Immature natural killer cell (primary cell): ENCODE data around the gene ANKRD36C. TPM values are rescaled to one million over a fixed set of nuclear protein-coding genes. Genes with fewer than 3 reads are reported as not detected.
"Not testable (repeated sequence)": the region's sequence is repeated elsewhere in the genome, so short reads cannot be mapped to it uniquely, and the experiment has no call there.

Source experiments
- DNase-seq, 3 donors: peaks; one replicate each; pipeline ENCODE4 v3.0.0; 2022; ENCODE audit warnings: mixed read lengths in 1 of 3
- H3K27ac Mint-ChIP-seq, 6 donors: one replicate each; pipeline ENCODE4 v1.8.0; 2020; ENCODE audit warnings: mixed read lengths in 6 of 6, mild to moderate bottlenecking in 5 of 6, inconsistent platforms in 4 of 6, moderate library complexity in 3 of 6
- H3K27me3 Mint-ChIP-seq, 3 donors: one replicate each; pipeline ENCODE4 v1.8.0; 2020 to 2021; ENCODE audit warnings: low read depth in 3 of 3, mild to moderate bottlenecking in 3 of 3, mixed read lengths in 3 of 3, moderate library complexity in 3 of 3, inconsistent platforms in 1 of 3
- H3K36me3 Mint-ChIP-seq, 3 donors: one replicate each; pipeline ENCODE4 v1.8.0; 2020; ENCODE audit warnings: mixed read lengths in 3 of 3, inconsistent platforms in 2 of 3, mild to moderate bottlenecking in 2 of 3
- H3K4me1 Mint-ChIP-seq, 2 donors: one replicate each; pipeline ENCODE4 v1.8.0; 2020; ENCODE audit warnings: inconsistent platforms in 2 of 2, mild to moderate bottlenecking in 2 of 2, mixed read lengths in 2 of 2, moderate library complexity in 1 of 2
- H3K4me3 Mint-ChIP-seq, 5 donors: one replicate each; pipeline ENCODE4 v1.8.0; 2020; ENCODE audit warnings: mild to moderate bottlenecking in 5 of 5, mixed read lengths in 5 of 5, inconsistent platforms in 3 of 5, moderate library complexity in 3 of 5
- H3K9me3 Mint-ChIP-seq, 6 donors: one replicate each; pipeline ENCODE4 v1.8.0; 2020; ENCODE audit warnings: mild to moderate bottlenecking in 6 of 6, mixed read lengths in 6 of 6, inconsistent platforms in 4 of 6, moderate library complexity in 3 of 6
- polyA plus RNA-seq, 3 donors: library from polyadenylated mRNA; unstranded; fragments of 300-500 nt; fragmentation: Illumina TruSeq; gene quantifications; one replicate each; pipeline ENCODE4 v1.2.3, GENCODE V29; 2021

Gene ANKRD36C
- polyA plus RNA-seq, 3 donors from 2014 or later: 14.2 to 26.0 TPM; not detected in 1

DNA sequence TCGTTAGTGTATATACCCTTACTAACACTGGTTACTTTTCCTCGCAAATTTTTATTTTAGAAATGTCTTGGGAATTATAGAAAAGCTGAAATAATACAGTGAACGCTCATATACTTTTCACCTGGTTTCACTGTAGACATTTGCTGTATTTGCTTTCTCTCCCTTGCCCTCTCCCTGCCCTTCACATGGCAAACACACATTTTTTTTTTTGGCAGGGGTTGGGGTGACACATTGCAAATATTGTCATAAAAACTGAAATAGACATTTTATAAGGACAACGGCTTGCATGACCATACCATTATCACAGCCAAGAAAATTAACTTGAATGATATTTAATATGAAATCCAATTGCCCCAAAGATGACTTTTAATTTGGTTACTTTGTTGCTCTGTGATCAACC is 24.7 kb upstream of the ANKRD36C start:
- DNase-seq, H3K4me3 Mint-ChIP-seq, H3K36me3 Mint-ChIP-seq, H3K27me3 Mint-ChIP-seq, H3K4me1 Mint-ChIP-seq, H3K9me3 Mint-ChIP-seq, H3K27ac Mint-ChIP-seq: not testable (repeated sequence)

DNA sequence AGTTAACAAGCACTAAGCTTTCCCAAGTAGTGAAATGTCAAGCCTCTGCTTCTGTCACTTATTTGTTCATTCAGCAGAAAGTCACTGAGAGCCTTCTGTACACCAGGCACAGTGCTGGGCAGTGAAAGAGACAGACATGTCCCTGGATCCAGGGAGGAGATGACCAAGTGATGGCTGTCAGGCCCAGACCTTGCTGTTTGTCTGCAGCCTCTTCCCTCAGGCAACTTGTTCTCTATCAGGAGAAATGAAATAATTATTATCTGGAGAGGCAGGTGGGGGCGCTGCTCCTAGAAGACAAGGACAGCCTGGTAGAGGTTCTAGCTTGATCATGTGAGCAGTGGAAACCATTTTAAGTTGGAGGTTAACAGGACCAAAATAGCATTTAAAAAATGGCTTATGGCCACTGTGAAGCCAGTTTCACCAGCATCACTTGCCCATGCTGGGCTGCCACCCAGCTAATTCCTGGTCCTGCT is 21.2 kb upstream of the ANKRD36C start:
- H3K4me1 Mint-ChIP-seq: peaks cover 10 to 12% of the 10 kb centered on the region in 2 donors
- H3K4me3 Mint-ChIP-seq, DNase-seq, H3K27me3 Mint-ChIP-seq, H3K36me3 Mint-ChIP-seq, H3K9me3 Mint-ChIP-seq: not testable (repeated sequence)
- peak overlapping the region in 1 of 6 donors; percentile 32 for H3K27ac Mint-ChIP-seq

DNA sequence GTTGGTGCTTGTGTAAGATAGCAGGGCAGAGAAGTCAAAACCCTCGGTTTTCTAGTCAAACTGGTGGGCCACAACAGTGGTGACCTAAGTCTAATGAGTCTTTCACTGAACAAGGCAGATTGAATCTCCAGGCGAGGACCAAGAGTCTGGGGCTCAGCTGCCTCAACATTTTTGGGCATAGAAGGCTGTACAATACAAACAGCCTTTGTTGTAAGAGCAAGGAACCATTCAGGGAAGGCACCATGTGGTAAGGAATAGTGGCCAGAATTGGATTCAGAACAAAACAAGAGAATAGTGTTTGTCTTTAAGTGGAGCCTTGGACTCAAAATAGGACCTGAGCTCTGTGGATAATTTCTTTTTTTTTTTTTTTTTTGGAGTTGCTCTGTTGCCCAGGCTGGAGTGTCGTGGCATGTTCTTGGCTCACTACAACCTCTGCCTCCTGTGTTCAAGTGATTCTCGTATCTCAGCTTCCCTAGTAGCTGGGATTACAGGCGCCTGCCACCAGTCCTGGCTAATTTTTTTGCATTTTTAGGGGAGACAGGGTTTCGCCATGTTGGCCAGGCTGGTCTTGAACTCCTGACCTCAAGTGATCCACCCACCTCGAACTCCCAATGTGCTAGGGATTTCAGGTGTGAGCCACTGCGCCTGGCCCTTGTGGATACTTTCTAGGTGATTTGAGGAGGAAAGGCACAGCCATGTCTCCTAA is 20.6 kb upstream of the ANKRD36C start:
- H3K36me3 Mint-ChIP-seq, H3K9me3 Mint-ChIP-seq, H3K27me3 Mint-ChIP-seq, DNase-seq: not testable (repeated sequence)
- Mint-ChIP-seq H3K4me1 (peaks cover 10 to 12% of the 10 kb centered on the region in 2 donors), H3K27ac (peak overlapping the region in 3 of 6 donors; percentile 22 to 65 (median 29)), H3K4me3 (peak overlapping the region in 2 of 5 donors; percentile 0 to 49)

DNA sequence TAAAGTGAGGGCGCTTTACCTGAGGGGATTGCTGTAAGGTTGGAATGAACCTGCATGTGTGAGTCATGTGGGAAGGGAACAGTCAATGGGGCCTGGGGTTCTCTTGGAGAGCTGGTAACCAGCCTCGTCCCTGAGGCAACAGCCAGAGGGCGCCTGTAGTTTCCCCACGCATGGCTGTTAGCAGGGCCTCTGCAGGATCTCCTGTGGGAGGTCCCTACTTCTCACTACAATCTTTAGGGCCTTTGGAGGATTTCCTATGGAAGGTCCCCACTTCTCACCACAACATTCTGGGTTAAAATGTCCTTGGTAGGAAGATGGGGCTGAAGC is 19.5 kb upstream of the ANKRD36C start:
- peak in 1 of 3 donors; percentile 13 for DNase-seq
- Mint-ChIP-seq H3K4me3 (peak overlapping the region; percentile 33 to 57 (median 52)), H3K4me1 (peaks cover 10 to 12% of the 10 kb centered on the region in 2 donors), H3K27ac (peak overlapping the region in 2 of 6 donors; percentile 22 to 68)
- H3K9me3 Mint-ChIP-seq, H3K36me3 Mint-ChIP-seq, H3K27me3 Mint-ChIP-seq: not testable (repeated sequence)

DNA sequence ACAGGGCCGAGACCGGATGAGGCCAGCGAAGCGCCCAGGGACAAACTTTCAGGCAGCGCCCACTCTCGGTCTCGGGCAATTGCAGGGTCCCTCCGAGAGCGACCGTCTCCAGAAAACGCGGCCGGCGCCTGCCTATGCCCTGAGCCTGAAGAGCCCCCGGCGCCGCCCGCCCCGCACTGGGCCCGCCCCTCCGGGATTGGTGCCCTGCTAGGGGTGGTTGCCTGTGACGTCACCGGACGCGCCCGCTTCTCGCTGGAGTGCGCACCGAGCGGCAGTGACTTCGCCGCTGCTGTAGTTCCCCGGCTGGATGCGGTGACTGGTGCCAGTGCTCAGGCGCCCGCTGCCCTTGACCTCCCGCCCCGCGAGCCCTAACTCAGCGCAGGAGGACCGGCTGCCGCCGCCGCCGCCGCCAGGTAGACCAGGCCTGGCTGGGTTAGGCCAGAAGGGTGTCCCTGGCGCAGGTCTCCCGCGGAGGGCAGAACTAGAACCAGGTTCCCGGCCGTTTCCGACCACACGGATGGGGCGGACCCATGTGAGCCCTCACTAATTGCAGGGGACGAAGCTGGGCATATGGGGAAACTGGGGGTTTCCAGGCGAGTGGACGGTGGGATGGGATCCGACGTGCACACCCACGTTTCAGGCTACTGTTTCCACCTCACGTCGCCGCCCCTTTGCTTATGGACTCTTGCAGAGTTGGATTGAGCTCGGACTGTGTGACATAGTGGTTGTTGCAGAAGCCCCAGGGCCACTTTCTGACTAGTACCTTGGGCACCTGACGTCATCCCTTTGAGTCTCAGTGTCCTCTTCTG is 18.9 kb upstream of the ANKRD36C start:
- H3K36me3 Mint-ChIP-seq, H3K9me3 Mint-ChIP-seq: not testable (repeated sequence)
- H3K27me3 Mint-ChIP-seq: peaks cover 0 to 13% (median 6%) of the 10 kb centered on the region in 3 donors
- DNase-seq: peak; percentile 93
- peaks cover 10 to 12% of the 10 kb centered on the region in 2 donors for H3K4me1 Mint-ChIP-seq
- H3K4me3 Mint-ChIP-seq: peak overlapping the region; percentile 79 to 86 (median 80)
- peak overlapping the region; percentile 14 to 92 (median 79) for H3K27ac Mint-ChIP-seq

DNA sequence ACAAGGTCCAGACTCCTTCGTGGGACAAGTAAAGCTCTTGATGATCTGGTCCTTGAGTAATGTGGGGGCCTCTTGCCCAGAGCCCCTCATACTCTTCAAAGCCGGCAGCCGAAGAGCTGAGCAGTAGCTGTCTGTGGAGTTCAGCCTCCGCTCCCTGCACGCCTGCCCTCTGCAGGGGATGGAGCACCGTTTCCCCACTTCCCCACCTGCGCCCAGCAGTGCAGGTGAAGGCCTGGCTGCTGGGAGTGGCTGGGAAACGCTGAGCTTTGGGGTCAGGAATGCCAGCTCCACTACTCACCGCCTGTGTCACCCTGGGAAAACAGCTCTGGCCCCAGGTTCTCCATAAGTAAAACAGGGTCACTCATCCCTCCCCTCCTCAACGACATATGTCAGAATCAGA is 18.2 kb upstream of the ANKRD36C start:
- H3K9me3 Mint-ChIP-seq, H3K36me3 Mint-ChIP-seq, DNase-seq: not testable (repeated sequence)
- Mint-ChIP-seq H3K4me3 (peak overlapping the region; percentile 79 to 86 (median 80)), H3K4me1 (peaks cover 10 to 12% of the 10 kb centered on the region in 2 donors), H3K27me3 (peaks cover 0 to 13% (median 6%) of the 10 kb centered on the region in 3 donors), H3K27ac (peak overlapping the region; percentile 14 to 92 (median 79))

DNA sequence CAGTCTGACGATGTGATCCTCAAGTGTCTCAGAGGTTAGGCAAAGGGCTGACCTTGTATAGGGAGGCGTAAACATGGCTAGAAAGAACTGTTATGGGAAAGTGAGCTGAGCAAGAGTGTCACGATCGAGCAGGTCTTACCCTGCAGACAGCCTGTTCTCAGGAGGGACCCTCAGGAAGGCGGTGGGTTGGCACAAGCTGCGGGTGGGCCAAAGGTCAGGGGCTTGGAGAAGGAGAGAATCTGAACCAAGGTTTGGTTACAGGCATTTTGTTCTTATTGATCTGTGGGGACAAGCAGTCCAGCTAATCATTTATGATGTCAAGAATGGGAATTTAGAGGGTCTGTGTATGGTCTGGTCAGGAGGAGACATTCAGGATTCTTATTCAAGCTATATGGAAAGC is 16.4 kb upstream of the ANKRD36C start:
- peak overlapping the region in 1 of 6 donors; percentile 3 for H3K27ac Mint-ChIP-seq
- H3K4me3 Mint-ChIP-seq: peak overlapping the region in 1 of 5 donors; percentile 39
- H3K4me1 Mint-ChIP-seq: peaks cover 10 to 12% of the 10 kb centered on the region in 2 donors
- DNase-seq, H3K9me3 Mint-ChIP-seq, H3K36me3 Mint-ChIP-seq: not testable (repeated sequence)
- peaks cover 0 to 13% (median 6%) of the 10 kb centered on the region in 3 donors for H3K27me3 Mint-ChIP-seq

DNA sequence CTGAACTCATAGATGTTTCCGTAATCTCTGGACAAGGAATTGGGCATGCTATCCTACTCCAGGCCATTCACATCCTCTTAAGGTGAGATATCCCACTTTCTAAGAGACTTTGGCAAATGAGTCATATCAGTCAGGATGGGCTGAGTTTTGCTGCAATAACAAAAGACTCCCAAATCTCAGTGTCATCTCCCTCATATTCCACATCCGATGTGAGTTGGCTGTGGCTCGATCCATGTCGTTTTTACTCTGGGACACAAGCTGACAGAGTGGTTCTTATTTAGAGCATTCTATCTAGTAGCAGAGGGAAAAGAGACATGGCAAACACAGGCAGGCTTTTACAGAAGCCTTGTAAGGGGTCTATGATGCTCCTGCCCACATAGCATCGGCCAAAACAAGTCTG is 14.6 kb upstream of the ANKRD36C start:
- not testable (repeated sequence) for H3K27ac Mint-ChIP-seq, H3K36me3 Mint-ChIP-seq, H3K9me3 Mint-ChIP-seq, H3K4me3 Mint-ChIP-seq, DNase-seq
- H3K4me1 Mint-ChIP-seq: peaks cover 10 to 12% of the 10 kb centered on the region in 2 donors
- H3K27me3 Mint-ChIP-seq: peaks cover 0 to 16% (median 6%) of the 10 kb centered on the region in 3 donors

DNA sequence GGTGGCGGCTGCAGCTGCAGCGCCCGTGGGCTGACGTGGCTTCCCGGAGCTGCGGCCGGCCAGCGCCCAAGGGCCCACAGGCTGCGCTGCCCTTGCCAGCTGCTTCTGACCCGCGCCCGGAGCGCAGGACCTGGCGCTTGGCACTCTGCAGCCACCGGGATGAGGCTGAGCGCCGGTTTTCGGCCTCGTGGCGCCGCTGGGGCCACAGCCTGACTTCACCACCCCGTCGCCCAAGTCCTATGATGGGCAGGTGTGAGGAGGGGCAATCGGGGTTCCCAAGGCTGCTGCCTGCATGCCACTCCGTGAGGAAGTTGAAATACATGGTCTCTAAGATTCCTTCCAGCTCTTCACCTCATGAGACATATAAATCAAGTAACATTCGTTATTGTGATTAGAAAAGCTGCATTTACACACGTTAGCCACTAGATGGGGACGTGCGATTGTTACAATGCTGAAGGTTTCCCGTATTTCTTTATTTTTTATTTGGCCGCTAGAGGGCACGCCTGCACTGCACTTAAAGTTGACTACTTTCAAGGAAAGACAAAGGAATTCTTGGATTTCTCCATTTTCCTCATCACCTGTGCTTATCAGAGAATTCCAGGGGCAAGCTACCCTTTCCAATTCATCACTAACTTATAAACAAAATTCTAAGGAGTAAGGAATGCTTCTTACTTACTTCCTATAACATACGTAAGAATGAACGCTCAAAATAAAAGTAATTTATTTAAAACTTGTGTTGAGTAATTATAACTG is 1.1 kb upstream of the ANKRD36C start:
- not testable (repeated sequence) for H3K36me3 Mint-ChIP-seq, H3K9me3 Mint-ChIP-seq, H3K27me3 Mint-ChIP-seq
- peak; percentile 63 to 70 (median 64) for DNase-seq
- Mint-ChIP-seq H3K4me3 (peak overlapping the region; percentile 93 to 96 (median 94)), H3K27ac (peak overlapping the region; percentile 82 to 95 (median 92)), H3K4me1 (peaks cover 6 to 13% of the 10 kb centered on the region in 2 donors)

DNA sequence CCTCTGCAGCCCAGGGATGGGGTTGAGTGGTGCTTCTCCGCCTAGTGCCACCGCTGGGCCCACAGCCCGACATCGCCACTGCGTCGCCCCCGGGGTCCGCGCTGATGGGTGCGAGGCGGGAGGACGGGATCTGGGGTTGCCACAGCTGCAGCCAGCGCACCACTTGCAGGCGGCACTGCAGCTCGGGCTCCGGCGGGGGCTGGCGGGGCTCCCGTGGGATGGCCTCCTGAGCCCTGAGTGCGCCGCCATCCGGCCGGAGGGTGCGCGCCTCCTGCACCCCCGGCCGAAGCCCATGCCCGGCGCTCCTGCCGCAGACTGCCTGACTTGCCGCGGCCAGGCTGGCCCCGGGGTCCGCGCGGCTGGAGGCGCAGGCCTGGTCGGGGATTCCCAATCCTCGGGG is 478 bp upstream of the ANKRD36C start:
- H3K9me3 Mint-ChIP-seq, H3K27me3 Mint-ChIP-seq, H3K36me3 Mint-ChIP-seq: not testable (repeated sequence)
- H3K4me1 Mint-ChIP-seq: peaks cover 6 to 13% of the 10 kb centered on the region in 2 donors
- peak overlapping the region in 1 of 6 donors; percentile 98 for H3K27ac Mint-ChIP-seq
- peak; percentile 36 to 53 (median 48) for DNase-seq
- H3K4me3 Mint-ChIP-seq: peak overlapping the region; percentile 56 to 95 (median 74)

DNA sequence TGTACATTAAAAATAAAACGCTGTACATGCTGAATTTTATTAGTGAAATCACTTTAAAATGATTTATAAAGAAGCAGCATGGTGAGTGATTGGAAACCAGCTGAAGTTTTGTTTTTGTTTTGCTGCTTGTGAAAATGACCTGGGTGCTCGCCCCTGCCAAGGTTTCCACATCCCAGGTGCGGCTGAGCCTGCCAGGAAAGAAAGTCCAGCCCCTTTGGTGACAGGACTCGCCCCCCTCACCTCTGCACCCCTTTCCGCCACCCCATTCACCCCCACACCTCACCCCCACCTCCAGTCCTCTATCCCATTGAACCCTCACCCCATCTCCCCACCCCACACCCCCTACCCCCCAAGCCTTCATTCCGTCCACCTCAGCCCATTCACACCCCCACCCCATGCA is 740 bp downstream of the ANKRD36C start:
- Mint-ChIP-seq H3K27ac (peak overlapping the region in 2 of 6 donors; percentile 19 to 98), H3K4me3 (peak overlapping the region in 2 of 5 donors; percentile 40 to 60), H3K4me1 (peaks cover 6 to 13% of the 10 kb centered on the region in 2 donors)
- H3K36me3 Mint-ChIP-seq, DNase-seq, H3K27me3 Mint-ChIP-seq, H3K9me3 Mint-ChIP-seq: not testable (repeated sequence)

DNA sequence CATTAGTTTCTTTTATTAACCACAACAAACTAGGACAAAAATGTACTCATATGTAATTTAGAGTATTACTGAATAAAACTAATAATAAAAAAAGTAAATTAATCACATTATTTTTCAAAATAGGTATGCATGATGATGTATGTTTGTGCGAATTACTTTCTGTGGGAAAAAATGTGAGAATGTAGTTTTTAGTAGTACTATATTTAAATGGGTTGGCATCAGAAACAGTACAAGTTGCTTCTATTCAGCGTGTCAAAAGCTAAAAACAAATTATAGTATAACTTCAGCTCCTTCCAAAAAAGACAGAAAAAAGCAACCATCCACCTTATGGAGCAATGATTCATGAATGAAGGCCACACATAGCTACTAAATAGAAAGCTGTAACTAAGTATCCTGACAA is 40.0 kb downstream of the ANKRD36C start:
- not testable (repeated sequence) for H3K4me1 Mint-ChIP-seq, H3K27ac Mint-ChIP-seq, H3K4me3 Mint-ChIP-seq, DNase-seq, H3K27me3 Mint-ChIP-seq, H3K9me3 Mint-ChIP-seq
- H3K36me3 Mint-ChIP-seq: peaks cover 3 to 18% (median 9%) of the 10 kb centered on the region in 3 donors

DNA sequence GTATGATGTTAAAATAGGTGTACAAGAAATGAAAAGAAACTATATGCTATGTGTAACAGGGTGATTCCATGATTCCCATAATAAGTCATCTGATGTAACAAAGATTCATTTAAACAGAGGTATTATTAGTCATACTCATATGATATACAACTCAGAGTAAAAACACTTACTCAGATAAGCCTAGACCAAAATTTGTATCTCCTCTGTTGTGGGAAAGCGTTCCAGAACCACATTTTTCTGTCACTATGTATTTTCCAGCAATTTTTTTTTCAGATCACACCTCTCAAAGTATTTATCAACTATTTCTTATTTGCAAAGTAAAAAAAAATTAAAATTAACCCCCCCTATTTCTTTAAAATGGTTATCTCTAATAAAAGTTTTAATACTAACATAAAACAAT is 43.6 kb downstream of the ANKRD36C start:
- not testable (repeated sequence) for H3K4me1 Mint-ChIP-seq, H3K4me3 Mint-ChIP-seq, H3K27me3 Mint-ChIP-seq, H3K27ac Mint-ChIP-seq, DNase-seq
- Mint-ChIP-seq H3K36me3 (peaks cover 11 to 25% (median 16%) of the 10 kb centered on the region in 3 donors), H3K9me3 (peaks cover 0 to 15% (median 4%) of the 10 kb centered on the region in 6 donors)
